NCI-H2196 (cell line): ENCODE measurements around the gene HDAC1.

Experiments
- DNase-seq: peaks from one replicate; lab custom pipeline; 2025; ENCODE audit not compliant: unreplicated experiment; lab: John Stamatoyannopoulos, UW

HDAC1 gene

GRCh38 chr1:32327204-32327603 is 35.3 kb downstream of the HDAC1 start:
- no peak for DNase-seq

- no peak for DNase-seq
Measured at GRCh38 chr1:32329931-32330466, 38.1 kb downstream of the HDAC1 start.

DNA sequence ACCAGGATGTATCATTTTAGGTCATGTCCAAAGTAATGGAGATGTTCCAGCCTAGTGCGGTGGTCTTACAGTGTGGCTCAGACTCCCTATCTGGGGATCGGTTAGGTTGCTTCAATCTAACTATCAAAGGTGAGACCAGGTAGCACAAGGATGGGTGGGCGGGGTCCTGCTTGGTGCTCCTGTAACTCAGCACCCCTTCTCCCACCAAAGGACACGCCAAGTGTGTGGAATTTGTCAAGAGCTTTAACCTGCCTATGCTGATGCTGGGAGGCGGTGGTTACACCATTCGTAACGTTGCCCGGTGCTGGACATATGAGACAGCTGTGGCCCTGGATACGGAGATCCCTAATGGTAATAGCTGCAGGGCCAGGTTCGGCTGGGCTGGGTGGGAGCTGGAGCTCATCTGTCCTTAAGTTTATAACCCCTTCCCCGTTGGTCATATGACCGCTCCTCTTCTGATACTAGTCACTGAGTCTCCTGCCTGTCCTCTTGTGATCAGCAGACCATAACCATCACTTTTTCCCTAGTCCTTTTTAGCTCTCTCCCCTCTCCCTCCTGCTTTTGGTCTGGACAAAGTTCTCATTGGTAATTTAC is 38.8 kb downstream of the HDAC1 start:
- no peak for DNase-seq

- no peak for DNase-seq
Measured at GRCh38 chr1:32331549-32331948, 39.7 kb downstream of the HDAC1 start.

- DNase-seq = peak; percentile 29
Measured at GRCh38 chr1:32332290-32333079, 40.6 kb downstream of the HDAC1 start.

DNA sequence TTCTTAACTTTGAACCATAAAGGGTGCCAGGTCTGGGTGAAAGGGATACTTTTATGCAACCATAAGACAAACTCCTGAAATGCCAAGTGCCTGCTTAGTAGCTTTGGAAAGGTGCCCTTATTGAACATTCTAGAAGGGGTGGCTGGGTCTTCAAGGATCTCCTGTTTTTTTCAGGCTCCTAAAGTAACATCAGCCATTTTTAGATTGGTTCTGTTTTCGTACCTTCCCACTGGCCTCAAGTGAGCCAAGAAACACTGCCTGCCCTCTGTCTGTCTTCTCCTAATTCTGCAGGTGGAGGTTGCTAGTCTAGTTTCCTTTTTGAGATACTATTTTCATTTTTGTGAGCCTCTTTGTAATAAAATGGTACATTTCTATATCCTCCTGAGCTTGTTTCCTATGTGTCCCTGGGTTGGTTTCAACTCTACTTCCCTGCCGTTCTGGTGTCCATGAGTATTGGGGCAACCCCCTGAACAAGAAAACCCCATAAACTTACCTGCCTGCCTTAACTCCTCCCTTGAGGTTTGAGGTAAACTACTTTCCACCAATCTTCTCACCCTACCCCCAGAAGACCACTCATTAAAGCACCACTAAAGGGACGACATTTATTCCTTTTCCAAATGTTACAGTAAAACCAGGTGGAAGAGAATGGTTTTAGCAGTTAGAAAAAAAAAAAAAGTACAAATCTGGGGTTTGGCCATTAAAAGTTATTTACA is 41.5 kb downstream of the HDAC1 start:
- DNase-seq = no peak

DNA sequence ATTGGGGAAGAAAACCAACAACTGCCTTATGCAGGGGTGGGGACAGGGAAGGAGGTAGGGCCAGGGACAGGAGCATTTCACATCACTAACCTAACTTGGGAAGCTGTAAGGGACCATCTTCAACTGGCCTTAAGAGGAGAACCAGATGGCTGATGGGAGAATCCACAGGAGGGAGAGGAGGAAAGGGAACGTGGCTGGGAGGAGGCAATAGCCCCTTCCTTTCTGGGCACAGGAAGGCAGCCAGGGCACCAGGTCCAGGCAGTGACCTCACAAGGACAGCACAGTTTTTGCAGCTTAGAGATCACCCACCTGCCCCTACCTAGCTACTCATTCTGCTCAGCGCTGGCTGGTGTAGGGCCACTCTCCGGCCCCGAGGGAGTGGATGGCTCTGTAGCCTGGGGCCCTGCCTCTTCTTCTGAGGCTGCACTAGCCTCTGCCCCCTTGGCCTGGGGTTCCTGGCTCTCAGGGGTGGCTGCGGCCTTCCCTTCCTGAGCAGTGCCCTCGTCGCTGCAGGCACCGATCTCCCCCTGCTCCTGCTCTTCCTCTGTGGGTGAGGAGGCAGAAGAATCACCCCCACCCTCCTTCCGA is 42.5 kb downstream of the HDAC1 start:
- DNase-seq = no peak

DNA sequence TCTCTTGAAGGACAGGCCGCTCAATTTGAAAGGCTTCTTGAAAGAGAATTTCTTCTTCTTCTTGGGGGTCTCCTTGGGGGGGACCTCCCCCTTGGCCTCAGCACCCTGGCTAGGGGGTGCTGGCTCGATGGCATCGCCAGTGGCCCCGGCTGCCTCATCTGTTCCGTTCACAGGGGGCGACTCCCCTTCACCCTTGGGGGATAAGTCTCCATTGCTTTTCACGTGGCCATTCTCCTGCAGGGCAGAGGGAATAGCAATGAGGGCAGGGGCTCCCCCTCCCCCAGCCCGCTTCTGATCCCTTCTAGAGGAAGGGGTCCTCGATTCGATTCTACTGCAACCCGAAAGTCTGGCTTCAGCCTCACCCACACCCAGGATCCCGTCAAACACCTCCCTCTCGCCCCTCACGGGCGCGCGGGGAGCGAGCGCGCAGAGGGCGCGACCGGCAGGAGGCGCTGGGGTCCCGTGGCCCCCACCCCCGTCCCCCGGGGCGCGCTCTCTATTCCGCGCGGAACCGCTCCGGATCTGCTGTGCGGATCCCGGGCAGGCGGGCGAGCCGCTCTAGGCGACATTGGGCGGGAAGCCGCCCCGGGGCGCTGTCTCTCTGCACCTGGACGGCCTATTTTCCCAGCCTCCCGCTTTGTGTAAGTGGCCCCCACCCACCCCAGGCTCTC is 43.1 kb downstream of the HDAC1 start:
- DNase-seq = peak; percentile 58

GRCh38 chr1:32335535-32335789 is 43.6 kb downstream of the HDAC1 start:
- DNase-seq = no peak

DNA sequence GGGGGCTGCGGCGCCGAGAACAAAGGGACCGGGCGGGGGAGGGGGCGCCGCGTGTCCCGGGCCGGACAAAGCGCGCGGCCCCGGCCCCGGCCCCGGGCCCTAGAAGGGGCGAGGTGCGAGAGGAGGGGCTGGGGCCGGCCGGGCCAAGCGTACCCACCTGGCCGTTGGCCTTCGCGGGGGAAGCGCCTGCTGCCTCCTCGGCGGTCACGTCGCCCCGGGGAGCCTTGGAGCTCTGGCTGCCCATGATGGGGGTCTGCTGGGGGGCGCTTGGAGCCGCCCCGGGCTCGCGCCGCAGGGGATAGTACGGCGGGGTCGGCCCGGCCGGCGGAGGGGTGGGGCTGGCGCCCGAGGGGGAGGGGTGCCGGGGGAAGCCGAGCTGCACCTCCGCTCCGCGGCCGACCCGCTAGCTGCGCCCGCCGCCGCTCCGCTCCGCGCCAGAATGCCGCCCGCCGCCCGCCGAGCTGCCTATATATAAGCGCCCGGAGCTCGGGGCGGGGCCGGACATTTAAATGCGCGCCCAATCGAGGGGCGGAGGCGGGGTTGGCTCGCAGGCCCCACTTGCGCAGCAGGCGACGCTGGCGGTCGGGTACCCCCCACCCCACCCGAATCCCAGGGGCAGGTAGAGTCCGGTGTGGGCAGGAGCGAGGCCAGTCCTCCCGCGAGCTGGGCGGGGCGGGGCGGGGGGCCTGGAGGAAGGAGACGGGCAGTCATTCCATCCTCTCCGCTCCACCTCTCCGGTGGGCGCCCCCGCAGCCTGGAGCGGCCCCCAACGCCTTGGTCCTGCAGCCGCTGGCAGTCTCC is 44.1 kb downstream of the HDAC1 start, which contains the start of gene MARCKSL1:
Gene MARCKSL1, minus strand, starts transcription at position 444 of the 801 bp plus-strand sequence. Its CDS starts 200 bp downstream, at position 244.
- DNase-seq = peak; percentile 80

- no peak for DNase-seq
Measured at GRCh38 chr1:32336591-32336932, 44.7 kb downstream of the HDAC1 start.

GRCh38 chr1:32336963-32337675 is 45.2 kb downstream of the HDAC1 start:
- DNase-seq = no peak

GRCh38 chr1:32337855-32338636 is 46.2 kb downstream of the HDAC1 start:
- DNase-seq = peak; percentile 65

GRCh38 chr1:32338637-32339145 is 46.8 kb downstream of the HDAC1 start:
- no peak for DNase-seq

DNA sequence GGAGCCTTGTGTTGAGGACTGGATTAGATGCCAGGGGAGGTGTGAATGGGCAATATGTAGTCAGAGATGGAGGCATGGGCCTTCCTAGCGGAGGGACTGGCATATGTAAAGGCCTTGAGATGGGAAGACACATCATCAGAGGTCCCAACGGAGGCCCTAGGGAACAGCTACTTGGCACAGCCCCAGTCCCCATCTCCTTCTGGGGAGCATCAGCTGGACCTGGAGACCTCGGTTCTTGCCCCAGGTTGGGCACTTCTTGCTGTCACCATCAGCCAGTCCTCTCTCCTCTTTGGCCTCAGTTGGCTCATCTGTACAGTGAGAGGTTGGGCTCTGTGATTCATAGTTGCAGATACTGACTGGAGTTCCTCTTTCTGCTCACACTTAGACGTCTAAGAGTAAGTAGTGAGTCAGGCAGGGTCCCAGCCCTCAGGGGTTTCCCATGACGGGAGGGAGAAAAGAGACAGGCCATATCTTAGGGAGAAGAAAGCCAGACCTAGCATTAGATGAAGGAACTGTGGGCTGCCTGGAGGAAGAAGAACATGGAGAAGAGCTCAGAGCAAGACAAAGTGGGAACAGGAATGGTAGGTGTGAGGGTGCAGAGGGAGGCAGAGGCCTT is 47.6 kb downstream of the HDAC1 start:
- DNase-seq = no peak

GRCh38 chr1:32341186-32341757 is 49.4 kb downstream of the HDAC1 start:
- no peak for DNase-seq

GRCh38 chr1:32341971-32342370 is 50.1 kb downstream of the HDAC1 start:
- no peak for DNase-seq

DNA sequence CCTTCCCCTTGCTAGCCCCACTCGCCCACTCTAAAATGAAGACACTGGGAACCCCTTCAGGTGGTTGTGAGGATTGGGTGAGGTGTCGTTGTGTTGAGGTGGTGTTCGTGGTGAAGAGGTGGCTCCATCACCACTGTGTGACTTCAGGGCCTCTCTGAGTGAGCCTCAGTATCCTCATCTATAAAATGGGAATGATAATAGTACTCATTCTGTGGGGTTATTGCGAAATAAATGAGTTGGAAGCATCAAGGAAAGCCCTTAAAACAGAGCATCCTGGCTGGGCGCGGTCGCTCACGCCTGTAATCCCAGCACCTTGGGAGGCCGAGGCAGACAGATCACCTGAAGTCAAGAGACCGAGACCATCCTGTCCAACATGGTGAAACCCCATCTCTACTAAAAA is 50.8 kb downstream of the HDAC1 start:
- no peak for DNase-seq
